Uterus (tissue), 4 donors: Measurements from ENCODE around the gene IRGC. TPM values are rescaled to one million over a fixed set of nuclear protein-coding genes. Genes with fewer than 3 reads are reported as not detected.
A peak's percentile ranks its signal among the peaks of the same experiment; 100 is the strongest.

ENCODE experiments used
- DNase-seq, 2 donors: peaks; one replicate each; pipeline ENCODE4 v3.0.0-alpha.2; 2019 to 2020
- H3K27ac ChIP-seq, 2 donors: fragments of 200-600 bp; sonication (generic); 1 replicate in 1 of 2; 2 replicates in 1 of 2; pipeline ENCODE4 v1.5.1; 2016 to 2018
- H3K27me3 ChIP-seq, 2 donors: fragments of 200-600 bp; sonication (generic); one replicate each; pipeline ENCODE4 v1.5.1; 2018 to 2019; ENCODE audit warnings: control low read depth in 1 of 2
- H3K36me3 ChIP-seq, 2 donors: fragments of 200-600 bp; sonication (generic); one replicate each; pipeline ENCODE4 v1.5.1; 2019; ENCODE audit warnings: control low read depth in 1 of 2
- H3K4me1 ChIP-seq, 2 donors: fragments of 200-600 bp; sonication (generic); one replicate each; pipeline ENCODE4 v1.5.1; 2018 to 2019; ENCODE audit warnings: control low read depth in 1 of 2
- H3K4me3 ChIP-seq, 2 donors: fragments of 200-600 bp; sonication (generic); 1 replicate in 1 of 2; 2 replicates in 1 of 2; pipeline ENCODE4 v1.5.1; 2018 to 2019; ENCODE audit warnings: mild to moderate bottlenecking in 1 of 2
- H3K9me3 ChIP-seq, 2 donors: fragments of 200-600 bp; sonication (generic); one replicate each; pipeline ENCODE4 v1.5.1; 2019; ENCODE audit warnings: control low read depth in 1 of 2
- CTCF ChIP-seq, 4 experiments: fragments of 200-600 bp in 2 of 4; fragments of 450-650 bp in 2 of 4; sonication (generic) in 2 of 4; IDR thresholded peaks; one replicate each; pipeline ENCODE4 v1.5.1; 2016 to 2019; ENCODE audit warnings: antibody characterized with exemption in 4 of 4, mild to moderate bottlenecking in 2 of 4, moderate library complexity in 1 of 4
- POLR2A ChIP-seq, 2 donors: fragments of 450-650 bp; IDR thresholded peaks; one replicate each; pipeline ENCODE4 v1.6.1; 2016; ENCODE audit warnings: antibody characterized with exemption in 2 of 2, mild to moderate bottlenecking in 1 of 2, moderate library complexity in 1 of 2
- intact Hi-C: fragments of 100-400 bp; cut with DNase I; formaldehyde crosslinking; loops from one replicate; pipeline ENCODE4 v1.15.1; 2023; ENCODE audit warnings: low total_unique reads
- total RNA-seq, 4 donors: library from RNA; depleted of rRNA in 3 of 4; stranded (reverse); fragments of >200 nt in 3 of 4; gene quantifications; one replicate each; pipeline versions ENCODE4 v1.1.0 to v1.2.4, GENCODE V29; 2014 to 2023
- donor health status: DM: yes; HTN: yes; CAD: no.

Gene IRGC
- total RNA-seq, 4 donors from 2014 or later: not detected

GRCh38 chr19:43765109-43765876 lies 49.4 kb downstream of the IRGC start:
- Histone ChIP-seq H3K9me3 (no peaks in the 10 kb centered on the region), H3K4me1 (no peaks in the 10 kb centered on the region), H3K27me3 (no peaks in the 10 kb centered on the region), H3K27ac (peak overlapping the region; percentile 16 to 53), H3K4me3 (no peak overlapping the region), H3K36me3 (no peaks in the 10 kb centered on the region)
- DNase-seq: peak; percentile 30 to 39
- intact Hi-C loops: no loop called here
- TF ChIP-seq CTCF (IDR thresholded peaks at IDR 0.05) (no peak), POLR2A (IDR thresholded peaks at IDR 0.05) (no peak)

GRCh38 chr19:43766755-43767043 lies 50.8 kb downstream of the IRGC start:
- Histone ChIP-seq H3K36me3 (no peaks in the 10 kb centered on the region), H3K4me1 (no peaks in the 10 kb centered on the region), H3K27me3 (no peaks in the 10 kb centered on the region), H3K27ac (no peak overlapping the region), H3K4me3 (no peak overlapping the region), H3K9me3 (no peaks in the 10 kb centered on the region)
- intact Hi-C loops: no loop called here
- DNase-seq: no peak
- no peak for TF ChIP-seq POLR2A (IDR thresholded peaks at IDR 0.05)
- no peak for TF ChIP-seq CTCF (IDR thresholded peaks at IDR 0.05)

- Histone ChIP-seq H3K27ac (no peak overlapping the region), H3K36me3 (no peaks in the 10 kb centered on the region), H3K4me1 (no peaks in the 10 kb centered on the region), H3K9me3 (no peaks in the 10 kb centered on the region), H3K27me3 (no peaks in the 10 kb centered on the region), H3K4me3 (no peak overlapping the region)
- DNase-seq: no peak
- intact Hi-C loops: no loop called here
- TF ChIP-seq CTCF (IDR thresholded peaks at IDR 0.05) (no peak), POLR2A (IDR thresholded peaks at IDR 0.05) (no peak)
Measured at GRCh38 chr19:43767316-43767715, 51.4 kb downstream of the IRGC start.

GRCh38 chr19:43767818-43768217 lies 51.9 kb downstream of the IRGC start:
- DNase-seq: no peak
- no peaks in the 10 kb centered on the region for H3K36me3 ChIP-seq
- H3K9me3 ChIP-seq: no peaks in the 10 kb centered on the region
- TF ChIP-seq POLR2A (IDR thresholded peaks at IDR 0.05): no peak
- no peak for TF ChIP-seq CTCF (IDR thresholded peaks at IDR 0.05)
- no peaks in the 10 kb centered on the region for H3K27me3 ChIP-seq
- H3K27ac ChIP-seq: no peak overlapping the region
- H3K4me1 ChIP-seq: no peaks in the 10 kb centered on the region
- intact Hi-C loops: no loop called here
- H3K4me3 ChIP-seq: no peak overlapping the region

- Histone ChIP-seq H3K4me1 (no peaks in the 10 kb centered on the region), H3K9me3 (no peaks in the 10 kb centered on the region), H3K27me3 (no peaks in the 10 kb centered on the region), H3K36me3 (no peaks in the 10 kb centered on the region), H3K27ac (no peak overlapping the region), H3K4me3 (no peak overlapping the region)
- no peak for TF ChIP-seq CTCF (IDR thresholded peaks at IDR 0.05)
- TF ChIP-seq POLR2A (IDR thresholded peaks at IDR 0.05): no peak
- DNase-seq: no peak
- intact Hi-C loops: no loop called here
Measured at GRCh38 chr19:43768273-43769050, 52.6 kb downstream of the IRGC start.
